ENCODE measurements around the gene RBMS3.

- no peak for TF ChIP-seq CTCF (IDR thresholded peaks at IDR 0.05)
- TF ChIP-seq POLR2A (IDR thresholded peaks at IDR 0.05), result no peak
- no peak for TF ChIP-seq EP300 (IDR thresholded peaks at IDR 0.05)
Measured at GRCh38 chr3:29468187-29468586, 187.3 kb downstream of the RBMS3 start.
